Neural crest cell (in vitro differentiated cells): Measurements from ENCODE around the gene DRG2. TPM values are rescaled to one million over a fixed set of nuclear protein-coding genes. Genes with fewer than 3 reads are reported as not detected.

Source experiments
- DNase-seq: peaks from one replicate; pipeline ENCODE4 v3.0.0; 2021; ENCODE audit warnings: low read depth, mixed read lengths, low spot score
- H3K27ac Mint-ChIP-seq: one replicate; pipeline ENCODE4 v1.8.0; 2021; ENCODE audit warnings: mild to moderate bottlenecking, mixed read lengths; ENCODE audit not compliant: unreplicated experiment
- H3K27me3 Mint-ChIP-seq: 2 replicates; pipeline ENCODE4 v1.8.0; 2021; ENCODE audit warnings: low read depth, mild to moderate bottlenecking, mixed read lengths
- H3K36me3 Mint-ChIP-seq: 2 replicates; pipeline ENCODE4 v1.8.0; 2021; ENCODE audit warnings: low read depth, mild to moderate bottlenecking, mixed read lengths
- H3K4me1 Mint-ChIP-seq: 2 replicates; pipeline ENCODE4 v1.8.0; 2021; ENCODE audit warnings: mixed read lengths
- H3K4me3 Mint-ChIP-seq: one replicate; pipeline ENCODE4 v1.8.0; 2021; ENCODE audit warnings: mild to moderate bottlenecking, mixed read lengths
- H3K9me3 Mint-ChIP-seq: 2 replicates; pipeline ENCODE4 v1.8.0; 2021; ENCODE audit warnings: mixed read lengths
- total RNA-seq: library from RNA; stranded (reverse); gene quantifications from 2 replicates; pipeline ENCODE4 v1.2.1, GENCODE V29; 2021
- TF ChIP-seq, protein P1 (sequence below): fragments of 200-600 bp; sonication (generic); conservative IDR thresholded peaks from 2 replicates; pipeline ENCODE4 v1.5.0; 2021; ENCODE audit warnings: antibody characterized with exemption, mild to moderate bottlenecking

DRG2 gene
- total RNA-seq, 1 donor from 2014 or later: 40.3 TPM

DNA sequence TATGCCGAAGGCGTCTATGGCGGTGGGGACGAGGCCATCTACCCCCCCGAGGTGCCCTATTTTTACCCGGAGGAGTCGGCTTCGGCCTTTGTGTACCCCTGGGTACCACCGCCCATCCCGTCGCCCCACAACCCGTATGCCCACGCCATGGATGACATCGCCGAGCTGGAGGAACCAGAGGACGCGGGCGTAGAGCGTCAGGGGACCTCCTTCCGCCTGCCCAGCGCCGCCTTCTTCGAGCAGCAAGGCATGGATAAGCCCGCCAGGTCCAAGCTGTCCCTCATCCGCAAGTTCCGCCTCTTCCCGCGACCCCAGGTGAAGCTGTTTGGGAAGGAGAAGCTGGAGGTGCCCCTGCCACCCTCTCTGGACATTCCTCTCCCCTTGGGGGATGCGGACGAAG is 32.2 kb downstream of the DRG2 start:
- Mint-ChIP-seq H3K27ac (no peak overlapping the region), H3K9me3 (no peaks in the 10 kb centered on the region), H3K4me3 (no peak overlapping the region), H3K4me1 (peaks cover 4% of the 10 kb centered on the region), H3K27me3 (no peaks in the 10 kb centered on the region), H3K36me3 (peaks cover 2% of the 10 kb centered on the region)
- DNase-seq: no peak
- TF ChIP-seq, protein P1, sequence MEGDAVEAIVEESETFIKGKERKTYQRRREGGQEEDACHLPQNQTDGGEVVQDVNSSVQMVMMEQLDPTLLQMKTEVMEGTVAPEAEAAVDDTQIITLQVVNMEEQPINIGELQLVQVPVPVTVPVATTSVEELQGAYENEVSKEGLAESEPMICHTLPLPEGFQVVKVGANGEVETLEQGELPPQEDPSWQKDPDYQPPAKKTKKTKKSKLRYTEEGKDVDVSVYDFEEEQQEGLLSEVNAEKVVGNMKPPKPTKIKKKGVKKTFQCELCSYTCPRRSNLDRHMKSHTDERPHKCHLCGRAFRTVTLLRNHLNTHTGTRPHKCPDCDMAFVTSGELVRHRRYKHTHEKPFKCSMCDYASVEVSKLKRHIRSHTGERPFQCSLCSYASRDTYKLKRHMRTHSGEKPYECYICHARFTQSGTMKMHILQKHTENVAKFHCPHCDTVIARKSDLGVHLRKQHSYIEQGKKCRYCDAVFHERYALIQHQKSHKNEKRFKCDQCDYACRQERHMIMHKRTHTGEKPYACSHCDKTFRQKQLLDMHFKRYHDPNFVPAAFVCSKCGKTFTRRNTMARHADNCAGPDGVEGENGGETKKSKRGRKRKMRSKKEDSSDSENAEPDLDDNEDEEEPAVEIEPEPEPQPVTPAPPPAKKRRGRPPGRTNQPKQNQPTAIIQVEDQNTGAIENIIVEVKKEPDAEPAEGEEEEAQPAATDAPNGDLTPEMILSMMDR: no peak

DNA sequence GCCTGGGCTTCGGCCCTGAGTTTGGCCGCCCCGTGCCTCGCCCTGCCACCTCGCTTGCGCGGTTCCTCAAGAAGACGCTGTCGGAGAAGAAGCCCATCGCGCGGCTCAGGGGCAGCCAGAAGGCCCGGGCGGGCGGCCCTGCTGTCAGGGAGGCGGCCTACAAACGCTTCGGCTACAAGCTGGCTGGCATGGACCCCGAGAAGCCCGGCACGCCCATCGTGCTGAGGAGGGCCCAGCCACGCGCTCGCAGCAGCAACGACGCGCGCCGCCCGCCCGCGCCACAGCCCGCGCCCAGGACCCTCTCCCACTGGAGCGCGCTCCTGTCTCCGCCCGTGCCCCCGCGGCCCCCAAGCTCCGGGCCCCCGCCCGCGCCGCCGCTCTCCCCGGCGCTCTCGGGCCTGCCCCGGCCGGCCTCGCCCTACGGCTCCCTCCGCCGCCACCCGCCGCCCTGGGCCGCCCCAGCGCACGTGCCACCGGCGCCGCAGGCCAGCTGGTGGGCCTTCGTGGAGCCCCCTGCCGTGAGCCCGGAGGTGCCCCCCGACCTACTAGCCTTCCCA is 32.8 kb downstream of the DRG2 start:
- Mint-ChIP-seq H3K36me3 (peaks cover 2% of the 10 kb centered on the region), H3K27ac (no peak overlapping the region), H3K4me1 (peaks cover 4% of the 10 kb centered on the region), H3K4me3 (no peak overlapping the region), H3K9me3 (no peaks in the 10 kb centered on the region), H3K27me3 (no peaks in the 10 kb centered on the region)
- DNase-seq: no peak
- TF ChIP-seq, protein P1: no peak

DNA sequence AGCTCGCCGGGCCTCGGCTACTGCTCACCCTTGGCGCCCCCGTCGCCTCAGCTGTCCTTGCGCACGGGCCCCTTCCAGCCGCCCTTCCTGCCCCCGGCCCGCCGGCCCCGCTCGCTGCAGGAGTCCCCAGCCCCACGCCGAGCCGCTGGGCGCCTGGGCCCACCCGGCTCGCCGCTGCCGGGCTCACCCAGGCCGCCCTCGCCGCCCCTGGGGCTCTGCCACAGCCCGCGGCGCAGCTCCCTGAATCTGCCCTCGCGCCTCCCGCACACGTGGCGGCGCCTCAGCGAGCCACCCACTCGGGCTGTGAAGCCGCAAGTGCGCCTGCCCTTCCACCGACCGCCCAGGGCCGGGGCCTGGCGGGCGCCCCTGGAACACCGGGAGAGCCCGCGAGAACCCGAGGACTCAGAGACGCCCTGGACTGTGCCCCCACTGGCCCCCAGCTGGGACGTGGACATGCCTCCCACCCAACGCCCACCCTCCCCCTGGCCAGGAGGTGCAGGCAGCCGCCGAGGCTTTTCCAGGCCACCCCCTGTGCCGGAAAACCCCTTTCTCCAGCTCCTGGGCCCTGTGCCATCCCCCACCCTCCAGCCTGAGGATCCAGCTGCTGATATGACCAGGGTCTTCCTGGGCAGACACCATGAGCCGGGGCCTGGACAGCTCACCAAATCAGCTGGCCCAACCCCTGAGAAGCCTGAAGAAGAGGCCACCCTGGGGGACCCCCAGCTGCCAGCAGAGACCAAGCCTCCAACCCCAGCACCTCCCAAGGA is 33.6 kb downstream of the DRG2 start:
- DNase-seq: no peak
- TF ChIP-seq, protein P1: no peak
- Mint-ChIP-seq H3K27ac (no peak overlapping the region), H3K4me3 (no peak overlapping the region), H3K27me3 (no peaks in the 10 kb centered on the region), H3K4me1 (no peaks in the 10 kb centered on the region), H3K9me3 (no peaks in the 10 kb centered on the region), H3K36me3 (peaks cover 2% of the 10 kb centered on the region)

DNA sequence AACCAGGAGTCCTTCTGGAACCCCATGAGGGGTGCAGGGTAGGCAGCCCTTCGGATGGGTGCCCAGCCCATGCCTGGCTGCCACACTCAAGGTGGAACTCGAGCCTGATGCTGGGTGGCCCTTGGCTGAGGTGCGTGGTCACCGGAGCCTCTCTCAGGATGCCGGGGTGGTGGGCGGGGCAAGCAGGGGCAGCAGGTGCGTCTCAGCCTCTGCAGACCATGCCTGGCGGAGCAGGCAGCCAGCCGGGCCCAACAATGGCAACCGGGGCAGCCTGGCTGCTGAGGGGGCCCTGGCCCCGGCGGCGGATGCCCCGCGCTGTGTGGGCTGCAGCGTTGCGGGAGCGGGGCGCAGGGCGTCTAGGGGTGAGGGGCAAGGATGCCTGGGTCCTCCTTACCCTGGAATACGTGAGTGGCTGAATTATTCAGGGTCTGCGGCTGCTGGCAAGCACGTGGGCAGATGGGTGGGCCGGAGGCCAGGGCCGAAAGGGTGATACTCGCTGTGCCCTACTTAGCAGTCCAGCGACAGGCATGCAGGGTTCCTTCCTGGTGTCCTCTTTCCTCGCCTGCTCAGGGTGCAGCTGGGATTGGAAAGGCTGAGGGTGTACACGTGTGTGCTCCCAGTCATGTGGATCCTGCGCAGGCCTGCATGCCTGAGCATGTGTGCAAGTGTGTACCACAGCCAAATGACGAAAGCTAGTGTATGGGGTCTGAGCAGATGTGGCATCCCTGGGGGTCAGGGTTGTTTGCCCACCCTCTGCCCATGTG is 35.4 kb downstream of the DRG2 start:
- Mint-ChIP-seq H3K4me3 (no peak overlapping the region), H3K4me1 (no peaks in the 10 kb centered on the region), H3K27me3 (no peaks in the 10 kb centered on the region), H3K36me3 (peaks cover 2% of the 10 kb centered on the region), H3K9me3 (no peaks in the 10 kb centered on the region), H3K27ac (peak overlapping the region; percentile 67)
- TF ChIP-seq, protein P1: no peak
- no peak for DNase-seq

DNA sequence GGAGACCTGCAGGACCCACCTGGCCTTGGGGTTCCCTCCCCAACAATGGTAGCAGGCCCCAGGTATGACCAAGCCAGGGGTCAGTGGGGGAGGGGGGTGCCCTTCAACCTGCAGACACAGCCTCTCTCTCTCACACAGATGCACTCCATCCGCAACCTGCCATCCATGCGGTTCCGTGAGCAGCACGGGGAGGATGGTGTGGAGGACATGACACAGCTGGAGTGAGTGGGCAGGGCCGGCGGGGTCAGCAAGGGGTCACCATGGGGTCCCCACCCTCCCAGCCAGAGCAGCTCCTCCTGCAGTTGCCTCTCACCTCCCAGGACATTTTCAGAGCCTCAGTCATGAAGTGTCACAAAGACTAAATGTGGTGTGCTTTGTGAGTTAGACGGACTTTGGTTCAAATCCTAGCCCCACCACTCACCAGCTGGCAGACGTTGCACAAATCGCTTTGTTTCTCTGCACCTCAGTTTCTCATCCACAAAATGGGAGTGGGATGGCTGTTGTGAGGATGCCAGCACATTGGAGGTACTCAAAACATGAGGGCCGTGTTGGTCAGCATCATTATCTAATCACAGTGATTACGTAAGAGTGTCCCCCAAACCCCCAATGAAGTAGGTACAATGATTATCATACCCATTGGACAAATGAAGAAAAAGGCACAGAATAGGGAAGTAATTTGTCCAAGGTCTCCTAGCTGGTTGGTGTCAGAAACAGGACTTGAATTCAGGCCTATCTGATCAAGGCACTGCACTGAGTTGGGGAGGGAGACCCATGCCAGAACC is 36.8 kb downstream of the DRG2 start:
- DNase-seq: no peak
- TF ChIP-seq, protein P1: no peak
- no peak overlapping the region for H3K27ac Mint-ChIP-seq
- peaks cover 2% of the 10 kb centered on the region for H3K36me3 Mint-ChIP-seq
- H3K27me3 Mint-ChIP-seq: no peaks in the 10 kb centered on the region
- no peak overlapping the region for H3K4me3 Mint-ChIP-seq
- H3K9me3 Mint-ChIP-seq: no peaks in the 10 kb centered on the region
- no peaks in the 10 kb centered on the region for H3K4me1 Mint-ChIP-seq
